HEK293 (cell line): ENCODE results near the gene SLFN11.
A peak's percentile ranks its signal among the peaks of the same experiment; 100 is the strongest.
"Not testable (repeated sequence)": the region's sequence is repeated elsewhere in the genome, so short reads cannot be mapped to it uniquely, and the experiment has no call there.

Experiments
- CTCF ChIP-seq: fragments of 450-650 bp; formaldehyde crosslinking; IDR thresholded peaks from 2 replicates; pipeline ENCODE4 v1.5.1; 2016; ENCODE audit warnings: missing biosample characterization, missing genetic modification characterization
- PRDM10 ChIP-seq: fragments of 450-650 bp; formaldehyde crosslinking; IDR thresholded peaks from 2 replicates; pipeline ENCODE4 v1.5.1; 2016; ENCODE audit warnings: missing biosample characterization, missing genetic modification characterization
- RBAK ChIP-seq: fragments of 450-650 bp; formaldehyde crosslinking; IDR thresholded peaks from 2 replicates; pipeline ENCODE4 v1.5.1; 2016; ENCODE audit warnings: missing biosample characterization, missing genetic modification characterization
- TCF7L2 ChIP-seq: IDR thresholded peaks from 2 replicates; pipeline ENCODE4 v1.6.1; 2011; ENCODE audit warnings: low read depth, mild to moderate bottlenecking, inconsistent platforms, low read length, moderate library complexity, borderline replicate concordance
- ZNF138 ChIP-seq: fragments of 450-650 bp; formaldehyde crosslinking; IDR thresholded peaks from 2 replicates; pipeline ENCODE4 v1.5.1; 2016; ENCODE audit warnings: missing biosample characterization, missing genetic modification characterization, borderline replicate concordance
- ZNF2 ChIP-seq: fragments of 450-650 bp; formaldehyde crosslinking; IDR thresholded peaks from 2 replicates; pipeline ENCODE4 v1.5.1; 2016; ENCODE audit warnings: missing biosample characterization, missing genetic modification characterization
- ZNF292 ChIP-seq: fragments of 450-650 bp; formaldehyde crosslinking; IDR thresholded peaks from 2 replicates; pipeline ENCODE4 v1.5.1; 2016; ENCODE audit warnings: low read depth, missing biosample characterization, missing genetic modification characterization, borderline replicate concordance
- ZNF335 ChIP-seq: fragments of 450-650 bp; formaldehyde crosslinking; conservative IDR thresholded peaks from 2 replicates; pipeline ENCODE4 v1.5.1; 2016; ENCODE audit warnings: missing biosample characterization, missing genetic modification characterization
- ZNF529 ChIP-seq: fragments of 450-650 bp; formaldehyde crosslinking; IDR thresholded peaks from 2 replicates; pipeline ENCODE4 v1.5.1; 2017; ENCODE audit warnings: missing genetic modification characterization, missing biosample characterization; ENCODE audit not compliant: insufficient replicate concordance
- ZSCAN16 ChIP-seq: fragments of 450-650 bp; formaldehyde crosslinking; IDR thresholded peaks from 2 replicates; pipeline ENCODE4 v1.5.1; 2016; ENCODE audit warnings: missing biosample characterization, missing genetic modification characterization

GRCh38 chr17:35421069-35421468, 47.6 kb upstream of the SLFN11 start:
- not testable (repeated sequence) for TF ChIP-seq CTCF (tag by site-specific recombination); ZNF335 (tag by site-specific recombination); ZSCAN16 (tag by site-specific recombination); TCF7L2; ZNF2; ZNF138 (tag by site-specific recombination); PRDM10 (tag by site-specific recombination)
- TF ChIP-seq RBAK (tag by site-specific recombination) (0 out of 2 replicates have a peak, but pooled peaks have one; percentile 37), ZNF529 (tag by site-specific recombination) (peak; percentile 15), ZNF292 (tag by site-specific recombination) (peak; percentile 47; the same call in 1 of the 2 replicates)
